Activated CD4-positive, alpha-beta memory T cell treated with anti-CD3 and anti-CD28 coated beads for 36 hours (primary cell): ENCODE measurements around the gene GALNT15. TPM values are rescaled to one million over a fixed set of nuclear protein-coding genes. Genes with fewer than 3 reads are reported as not detected.
A peak's percentile ranks its signal among the peaks of the same experiment; 100 is the strongest.

ENCODE experiments used
- CTCF ChIA-PET: fragments of 350-600 bp; sonication (Branson Sonifier 250); formaldehyde crosslinking; loops from one replicate; lab custom pipeline; 2021; ENCODE audit warnings: antibody characterized with exemption, inconsistent platforms; lab: Charles Lee
- POLR2A ChIA-PET: fragments of 350-600 bp; sonication (Branson Sonifier 250); formaldehyde crosslinking; loops from one replicate; lab custom pipeline; 2021; ENCODE audit warnings: antibody characterized with exemption; lab: Charles Lee
- DNase-seq: peaks from one replicate; pipeline ENCODE4 v3.0.0-alpha.2; 2020
- H3K27ac Mint-ChIP-seq: one replicate; pipeline ENCODE4 v1.8.0; 2021; ENCODE audit warnings: mixed read lengths
- H3K27me3 Mint-ChIP-seq: one replicate; pipeline ENCODE4 v1.8.0; 2021; ENCODE audit warnings: mixed read lengths
- H3K36me3 Mint-ChIP-seq: one replicate; pipeline ENCODE4 v1.8.0; 2021; ENCODE audit warnings: mixed read lengths
- H3K4me1 Mint-ChIP-seq: one replicate; pipeline ENCODE4 v1.8.0; 2021; ENCODE audit warnings: low read depth, mixed read lengths
- H3K4me3 Mint-ChIP-seq: one replicate; pipeline ENCODE4 v1.8.0; 2021; ENCODE audit warnings: mild to moderate bottlenecking, mixed read lengths
- H3K9me3 Mint-ChIP-seq: one replicate; pipeline ENCODE4 v1.8.0; 2021; ENCODE audit warnings: mixed read lengths
- intact Hi-C: fragments of 100-400 bp; cut with micrococcal nuclease; formaldehyde crosslinking; loops from one replicate; pipeline ENCODE4 v1.15.1; 2023
- total RNA-seq, 2 experiments: library from RNA; stranded (reverse); gene quantifications; one replicate each; pipeline ENCODE4 v1.2.3, GENCODE V29; 2021

The GALNT15 gene
- total RNA-seq, 2 experiments from 2014 or later: not detected

DNA sequence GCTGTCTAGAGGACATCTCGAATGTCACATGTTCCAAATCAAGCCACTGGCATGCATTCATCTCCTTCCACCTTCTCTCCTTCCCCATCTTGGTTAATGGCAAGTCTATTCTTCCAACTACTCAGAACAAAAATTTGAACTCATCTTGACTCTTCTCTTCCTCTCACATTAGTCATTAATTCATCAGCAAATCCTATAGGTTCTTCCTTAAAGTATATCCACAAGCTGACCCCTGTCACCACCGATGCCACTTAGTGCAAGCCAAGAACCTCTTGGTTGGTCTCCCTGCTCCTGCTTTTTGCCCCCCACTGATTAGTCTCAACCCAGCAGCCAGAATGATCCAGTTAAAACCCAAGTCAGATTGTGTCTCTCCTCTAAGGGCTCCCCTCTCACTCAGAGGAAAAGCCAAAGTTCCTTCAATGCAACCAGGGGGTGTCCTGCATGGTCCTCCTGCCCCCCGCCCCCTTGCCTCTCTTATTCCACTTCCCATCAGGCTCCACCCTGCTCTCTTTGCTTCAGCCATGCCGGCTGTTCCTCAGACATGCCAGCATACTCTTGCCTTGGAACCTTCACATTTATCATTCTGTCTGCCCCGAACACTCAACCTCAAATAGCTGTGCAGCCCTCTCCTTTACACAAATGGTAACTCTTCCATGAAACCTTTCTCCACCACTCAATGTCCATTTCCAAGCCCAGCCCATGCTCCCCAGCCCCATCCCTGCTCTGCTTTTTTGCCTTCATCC is 1.0 kb upstream of the GALNT15 start:
- Mint-ChIP-seq H3K9me3 (no peaks in the 10 kb centered on the region), H3K27me3 (peaks cover 13% of the 10 kb centered on the region), H3K27ac (no peak overlapping the region), H3K4me1 (peaks cover 3% of the 10 kb centered on the region), H3K4me3 (no peak overlapping the region), H3K36me3 (no peaks in the 10 kb centered on the region)
- intact Hi-C loops: no loop called here
- no peak for DNase-seq
- ChIA-PET POLR2A (no interaction called here), CTCF (interaction anchor here (0.8 to 1.8 kb wide), 5 partner anchors 9 to 971 kb away, joined by 3 to 6 read pairs (median 3); no protein-coding TSS in a partner anchor)

GRCh38 chr3:16174026-16174355 is 489 bp upstream of the GALNT15 start:
- ChIA-PET CTCF (interaction anchor here (0.8 to 1.8 kb wide), 6 partner anchors 9 to 971 kb away, joined by 3 to 6 read pairs (median 3); no protein-coding TSS in a partner anchor), POLR2A (no interaction called here)
- Mint-ChIP-seq H3K36me3 (no peaks in the 10 kb centered on the region), H3K27me3 (peaks cover 13% of the 10 kb centered on the region), H3K4me1 (peaks cover 3% of the 10 kb centered on the region), H3K27ac (no peak overlapping the region), H3K4me3 (no peak overlapping the region), H3K9me3 (no peaks in the 10 kb centered on the region)
- intact Hi-C loops: no loop called here
- DNase-seq: no peak

DNA sequence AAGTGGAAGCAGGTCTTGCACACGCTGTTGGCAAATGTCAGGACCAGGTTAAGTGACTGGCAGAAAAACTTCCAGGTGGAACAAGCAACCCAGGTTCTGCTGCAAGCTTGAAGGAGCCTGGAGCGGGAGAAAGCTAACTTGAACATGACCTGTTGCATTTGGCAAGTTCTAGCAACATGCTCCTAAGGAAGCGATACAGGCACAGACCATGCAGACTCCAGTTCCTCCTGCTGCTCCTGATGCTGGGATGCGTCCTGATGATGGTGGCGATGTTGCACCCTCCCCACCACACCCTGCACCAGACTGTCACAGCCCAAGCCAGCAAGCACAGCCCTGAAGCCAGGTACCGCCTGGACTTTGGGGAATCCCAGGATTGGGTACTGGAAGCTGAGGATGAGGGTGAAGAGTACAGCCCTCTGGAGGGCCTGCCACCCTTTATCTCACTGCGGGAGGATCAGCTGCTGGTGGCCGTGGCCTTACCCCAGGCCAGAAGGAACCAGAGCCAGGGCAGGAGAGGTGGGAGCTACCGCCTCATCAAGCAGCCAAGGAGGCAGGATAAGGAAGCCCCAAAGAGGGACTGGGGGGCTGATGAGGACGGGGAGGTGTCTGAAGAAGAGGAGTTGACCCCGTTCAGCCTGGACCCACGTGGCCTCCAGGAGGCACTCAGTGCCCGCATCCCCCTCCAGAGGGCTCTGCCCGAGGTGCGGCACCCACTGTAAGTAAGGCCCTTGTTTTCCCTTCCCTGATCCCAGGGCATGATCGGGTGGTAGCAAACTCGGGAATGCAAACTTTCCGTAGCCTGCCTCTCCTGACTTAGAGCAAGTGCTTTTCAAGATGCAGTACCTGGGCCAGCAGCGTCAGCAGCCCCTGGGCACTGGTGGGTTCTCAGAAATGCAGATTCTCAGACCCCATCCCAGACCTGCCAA is 759 bp downstream of the GALNT15 start:
- CTCF ChIA-PET: interaction anchor here (1.0 to 1.8 kb wide), 4 partner anchors 9 to 126 kb away, joined by 3 to 6 read pairs (median 3); no protein-coding TSS in a partner anchor
- peaks cover 3% of the 10 kb centered on the region for H3K4me1 Mint-ChIP-seq

GRCh38 chr3:16176391-16177030 is 2.0 kb downstream of the GALNT15 start:
- Mint-ChIP-seq H3K27ac (no peak overlapping the region), H3K27me3 (peaks cover 13% of the 10 kb centered on the region), H3K36me3 (no peaks in the 10 kb centered on the region), H3K4me1 (peaks cover 3% of the 10 kb centered on the region), H3K9me3 (no peaks in the 10 kb centered on the region), H3K4me3 (no peak overlapping the region)
- intact Hi-C loops: no loop called here
- POLR2A ChIA-PET: no interaction called here
- no peak for DNase-seq
- CTCF ChIA-PET: interaction anchor here (1.0 to 9.9 kb wide), 3 partner anchors 8 to 128 kb away, joined by 3 to 108 read pairs (median 3); no protein-coding TSS in a partner anchor

More for the DNA sequence above, 759 bp downstream of the GALNT15 start:
- peaks cover 13% of the 10 kb centered on the region for H3K27me3 Mint-ChIP-seq
- POLR2A ChIA-PET: no interaction called here
- H3K4me3 Mint-ChIP-seq: no peak overlapping the region
- H3K27ac Mint-ChIP-seq: no peak overlapping the region
- DNase-seq: no peak
- no peaks in the 10 kb centered on the region for H3K36me3 Mint-ChIP-seq
- H3K9me3 Mint-ChIP-seq: no peaks in the 10 kb centered on the region
- intact Hi-C loops: no loop called here

- ChIA-PET POLR2A (no interaction called here), CTCF (interaction anchor here (1.9 to 9.9 kb wide), 3 partner anchors 32 to 129 kb away, joined by 5 to 108 read pairs (median 13); no protein-coding TSS in a partner anchor)
- peaks cover 3% of the 10 kb centered on the region for H3K4me1 Mint-ChIP-seq
- DNase-seq: no peak
- no peak overlapping the region for H3K4me3 Mint-ChIP-seq
- intact Hi-C loops: no loop called here
- no peak overlapping the region for H3K27ac Mint-ChIP-seq
- H3K9me3 Mint-ChIP-seq: no peaks in the 10 kb centered on the region
- H3K27me3 Mint-ChIP-seq: peaks cover 13% of the 10 kb centered on the region
- no peaks in the 10 kb centered on the region for H3K36me3 Mint-ChIP-seq
Measured at GRCh38 chr3:16177382-16177781, 2.9 kb downstream of the GALNT15 start.

DNA sequence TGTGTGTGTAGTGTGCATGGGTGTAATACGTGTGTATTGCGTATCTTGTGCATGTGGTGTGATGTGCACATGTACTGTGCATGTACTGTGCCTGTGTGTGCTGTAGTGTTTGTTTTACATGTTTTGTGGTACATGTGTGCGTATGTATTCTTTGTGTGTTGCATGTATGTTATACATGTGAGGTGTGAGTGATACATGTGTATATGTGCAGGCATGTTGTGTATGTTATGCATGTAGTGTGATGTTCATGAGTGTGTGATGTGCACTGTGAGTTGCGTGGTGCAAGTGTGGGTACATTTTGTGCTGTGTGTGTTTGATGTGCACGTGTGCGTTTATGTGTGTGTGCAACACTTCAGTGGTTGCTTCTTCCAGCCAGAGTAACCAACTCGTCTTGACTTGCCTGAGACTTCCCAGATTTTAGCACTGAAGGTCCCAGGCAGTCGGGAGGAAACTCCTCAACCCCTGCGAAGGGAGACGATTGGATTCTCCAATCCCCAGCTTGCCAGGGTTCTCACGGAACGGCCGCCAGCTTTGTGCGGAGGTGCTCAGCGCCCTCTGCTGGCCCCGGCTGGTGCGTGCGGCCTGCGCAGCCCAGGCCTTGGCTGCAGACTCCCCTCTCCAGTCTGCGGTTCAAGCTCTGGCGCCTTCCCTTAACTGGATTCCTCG is 3.6 kb downstream of the GALNT15 start:
- CTCF ChIA-PET: interaction anchor here (0.6 to 9.9 kb wide), 23 partner anchors 11 to 548 kb away, joined by 3 to 108 read pairs (median 4); no protein-coding TSS in a partner anchor
- peaks cover 3% of the 10 kb centered on the region for H3K4me1 Mint-ChIP-seq
- no peaks in the 10 kb centered on the region for H3K9me3 Mint-ChIP-seq
- H3K27ac Mint-ChIP-seq: no peak overlapping the region
- intact Hi-C loops: loop anchor here (1.0 to 2.0 kb wide), 5 partner anchors 69 to 975 kb away; no protein-coding TSS in a partner anchor
- no peak overlapping the region for H3K4me3 Mint-ChIP-seq
- peak; percentile 74 for DNase-seq
- no peaks in the 10 kb centered on the region for H3K36me3 Mint-ChIP-seq
- peaks cover 13% of the 10 kb centered on the region for H3K27me3 Mint-ChIP-seq
- POLR2A ChIA-PET: no interaction called here

DNA sequence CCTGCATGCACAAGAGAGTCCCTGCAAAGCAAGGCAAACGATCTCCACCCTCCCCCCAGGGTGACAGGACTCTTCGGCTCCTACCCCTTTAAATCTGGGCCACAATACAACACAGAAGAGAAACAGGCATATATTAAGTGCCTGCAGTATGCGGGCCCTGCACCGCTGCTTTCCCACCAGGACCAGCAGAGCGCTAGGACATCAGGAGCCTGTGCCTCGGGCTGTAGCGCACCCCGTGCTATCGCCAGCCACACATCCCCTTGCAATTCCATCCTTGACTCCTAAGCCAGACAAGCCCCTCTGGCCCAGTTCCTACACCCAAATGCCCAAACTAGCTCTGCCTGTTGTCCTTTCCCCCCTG is 4.1 kb downstream of the GALNT15 start:
- CTCF ChIA-PET: interaction anchor here (0.7 to 9.9 kb wide), 22 partner anchors 11 to 549 kb away, joined by 3 to 108 read pairs (median 4); no protein-coding TSS in a partner anchor
- H3K36me3 Mint-ChIP-seq: no peaks in the 10 kb centered on the region
- POLR2A ChIA-PET: no interaction called here
- H3K4me1 Mint-ChIP-seq: peaks cover 3% of the 10 kb centered on the region
- intact Hi-C loops: loop anchor here (1.0 to 2.0 kb wide), 5 partner anchors 68 to 976 kb away; no protein-coding TSS in a partner anchor
- H3K27me3 Mint-ChIP-seq: peaks cover 13% of the 10 kb centered on the region
- DNase-seq: no peak
- H3K9me3 Mint-ChIP-seq: no peaks in the 10 kb centered on the region
- H3K4me3 Mint-ChIP-seq: no peak overlapping the region
- H3K27ac Mint-ChIP-seq: no peak overlapping the region

- Mint-ChIP-seq H3K9me3 (no peaks in the 10 kb centered on the region), H3K36me3 (no peaks in the 10 kb centered on the region), H3K27me3 (peaks cover 9% of the 10 kb centered on the region), H3K4me1 (peaks cover 3% of the 10 kb centered on the region), H3K4me3 (no peak overlapping the region), H3K27ac (no peak overlapping the region)
- ChIA-PET POLR2A (no interaction called here), CTCF (interaction anchor here (1.5 to 9.9 kb wide), 9 partner anchors 13 to 549 kb away, joined by 3 to 108 read pairs (median 5); no protein-coding TSS in a partner anchor)
- DNase-seq: no peak
- intact Hi-C loops: loop anchor here (2.0 kb wide), 3 partner anchors 68 to 976 kb away; no protein-coding TSS in a partner anchor
Measured at GRCh38 chr3:16179261-16179660, 4.8 kb downstream of the GALNT15 start.

DNA sequence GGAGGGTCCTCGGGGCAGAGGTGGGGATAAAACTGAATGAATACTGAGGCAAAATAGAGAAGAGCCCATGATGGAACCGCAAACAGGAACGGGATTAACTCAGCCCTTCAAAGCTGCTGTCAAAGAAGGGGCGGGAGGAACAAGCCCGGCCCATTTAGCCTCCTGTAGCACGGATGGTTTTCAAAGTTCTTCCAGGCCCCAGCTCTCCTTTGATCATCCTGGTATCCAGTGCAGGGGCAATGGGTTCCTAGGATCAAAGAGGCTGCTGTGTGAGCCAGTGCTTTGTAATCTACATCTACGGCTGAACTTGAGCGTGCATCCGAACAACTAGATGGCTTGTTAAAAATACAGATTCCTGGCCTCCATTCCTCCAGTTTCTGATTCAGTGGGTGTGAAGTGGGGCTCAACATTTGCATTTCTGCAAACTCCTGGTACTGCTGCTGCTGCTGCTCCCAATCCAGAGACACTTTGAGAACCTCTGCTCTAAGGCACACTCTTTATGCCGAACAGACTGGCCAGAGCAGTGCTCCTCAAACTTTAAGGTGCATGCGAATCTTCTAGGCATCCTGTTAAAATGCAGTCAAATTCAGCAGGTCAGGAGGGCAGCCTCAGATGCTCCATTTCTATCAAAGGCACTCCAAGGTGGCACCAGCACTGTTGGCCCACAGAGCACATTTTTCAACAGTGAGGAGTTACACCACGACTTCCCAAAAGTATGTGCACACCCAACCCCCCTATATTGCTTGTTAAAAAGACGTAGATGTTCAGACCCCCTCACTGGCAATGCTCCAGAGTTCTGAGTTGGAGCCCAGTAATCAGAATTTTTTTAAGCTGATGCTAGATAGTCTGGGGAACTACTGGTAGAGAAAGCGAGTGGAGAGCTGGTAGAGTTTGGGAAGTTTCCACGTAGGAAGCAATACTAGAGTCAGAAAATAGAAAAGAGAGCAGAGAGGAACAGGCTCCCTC is 5.6 kb downstream of the GALNT15 start:
- no peaks in the 10 kb centered on the region for H3K9me3 Mint-ChIP-seq
- peaks cover 9% of the 10 kb centered on the region for H3K27me3 Mint-ChIP-seq
- ChIA-PET CTCF (interaction anchor here (0.8 to 9.9 kb wide), 8 partner anchors 13 to 550 kb away, joined by 3 to 108 read pairs (median 4); no protein-coding TSS in a partner anchor), POLR2A (no interaction called here)
- no peak overlapping the region for H3K27ac Mint-ChIP-seq
- peaks cover 3% of the 10 kb centered on the region for H3K4me1 Mint-ChIP-seq
- H3K4me3 Mint-ChIP-seq: no peak overlapping the region
- DNase-seq: no peak
- intact Hi-C loops: loop anchor here (2.0 kb wide), 3 partner anchors 67 to 977 kb away; no protein-coding TSS in a partner anchor
- H3K36me3 Mint-ChIP-seq: no peaks in the 10 kb centered on the region

GRCh38 chr3:16180737-16181134 is 6.3 kb downstream of the GALNT15 start:
- Mint-ChIP-seq H3K9me3 (no peaks in the 10 kb centered on the region), H3K36me3 (no peaks in the 10 kb centered on the region), H3K27ac (no peak overlapping the region), H3K4me3 (no peak overlapping the region), H3K4me1 (peaks cover 3% of the 10 kb centered on the region), H3K27me3 (peaks cover 9% of the 10 kb centered on the region)
- CTCF ChIA-PET: interaction anchor here (0.6 to 9.9 kb wide), 6 partner anchors 9 to 972 kb away, joined by 3 to 108 read pairs (median 4); no protein-coding TSS in a partner anchor
- POLR2A ChIA-PET: no interaction called here
- intact Hi-C loops: no loop called here
- no peak for DNase-seq
